ENCODE measurements around the gene ADAM22. TPM values are rescaled to one million over a fixed set of nuclear protein-coding genes. Genes with fewer than 3 reads are reported as not detected.

Gene ADAM22
- total RNA-seq, 4 donors from 2014 or later, result 3.6 to 8.6 (median 5.1) TPM

- TF ChIP-seq EP300 (IDR thresholded peaks at IDR 0.05) (no peak), POLR2A (IDR thresholded peaks at IDR 0.05) (no peak), CTCF (IDR thresholded peaks at IDR 0.05) (no peak)
- no peaks in the 10 kb centered on the region for H3K36me3 ChIP-seq
- H3K4me3 ChIP-seq, result no peak overlapping the region
- H3K9me3 ChIP-seq, result no peaks in the 10 kb centered on the region
- H3K4me1 ChIP-seq, result no peaks in the 10 kb centered on the region
- no peaks in the 10 kb centered on the region for H3K27me3 ChIP-seq
- DNase-seq (ENCODE audit: low spot score in 2 of 2), result no peak
- 46 to 47% methylated on average over 1 of the region's 1 CpG for WGBS, 2 donors
- H3K27ac ChIP-seq, result no peak overlapping the region
Measured at GRCh38 chr7:88147949-88148348, 213.9 kb downstream of the ADAM22 start.

- 75 to 86% methylated on average over 4 of the region's 4 CpGs for WGBS, 2 donors
- TF ChIP-seq CTCF (IDR thresholded peaks at IDR 0.05), result no peak
- TF ChIP-seq POLR2A (IDR thresholded peaks at IDR 0.05), result no peak
Measured at GRCh38 chr7:88150033-88150432, 216.0 kb downstream of the ADAM22 start.

GRCh38 chr7:88151119-88151790, 217.2 kb downstream of the ADAM22 start:
- TF ChIP-seq EP300 (IDR thresholded peaks at IDR 0.05) (no peak), POLR2A (IDR thresholded peaks at IDR 0.05) (no peak)
- 88 to 89% methylated on average over 7 of the region's 7 CpGs for WGBS, 2 donors
- H3K27ac ChIP-seq, result no peak overlapping the region
- no peaks in the 10 kb centered on the region for H3K27me3 ChIP-seq
- H3K9me3 ChIP-seq, result no peaks in the 10 kb centered on the region
- DNase-seq (ENCODE audit: low spot score in 2 of 2), result no peak
- H3K4me1 ChIP-seq, result no peaks in the 10 kb centered on the region
- H3K4me3 ChIP-seq, result no peak overlapping the region
- H3K36me3 ChIP-seq, result no peaks in the 10 kb centered on the region

More at GRCh38 chr7:88150033-88150432, 216.0 kb downstream of the ADAM22 start:
- Histone ChIP-seq H3K4me3 (no peak overlapping the region), H3K27me3 (no peaks in the 10 kb centered on the region), H3K9me3 (no peaks in the 10 kb centered on the region), H3K27ac (no peak overlapping the region), H3K36me3 (no peaks in the 10 kb centered on the region), H3K4me1 (no peaks in the 10 kb centered on the region)
- DNase-seq (ENCODE audit: low spot score in 2 of 2), result no peak

- DNase-seq (ENCODE audit: low spot score in 2 of 2), result no peak
Measured at GRCh38 chr7:88153378-88153777, 219.3 kb downstream of the ADAM22 start.

GRCh38 chr7:88155756-88156155, 221.7 kb downstream of the ADAM22 start:
- peaks cover 0 to 16% (median 2%) of the 10 kb centered on the region in 4 donors for H3K9me3 ChIP-seq
- no peaks in the 10 kb centered on the region for H3K27me3 ChIP-seq
- no peak overlapping the region for H3K4me3 ChIP-seq
- H3K4me1 ChIP-seq, result no peaks in the 10 kb centered on the region
- no peak overlapping the region for H3K27ac ChIP-seq
- WGBS, 2 donors, result 67 to 71% methylated on average over 4 of the region's 4 CpGs
- TF ChIP-seq POLR2A (IDR thresholded peaks at IDR 0.05) (no peak), EP300 (IDR thresholded peaks at IDR 0.05) (no peak), CTCF (IDR thresholded peaks at IDR 0.05) (no peak)
- no peak for DNase-seq (ENCODE audit: low spot score in 2 of 2)
- H3K36me3 ChIP-seq, result peaks cover 0 to 6% (median 0%) of the 10 kb centered on the region in 3 donors

More at GRCh38 chr7:88153378-88153777, 219.3 kb downstream of the ADAM22 start:
- H3K27ac ChIP-seq, result no peak overlapping the region
- H3K9me3 ChIP-seq, result peaks cover 0 to 7% (median 0%) of the 10 kb centered on the region in 4 donors
- TF ChIP-seq CTCF (IDR thresholded peaks at IDR 0.05) (no peak), EP300 (IDR thresholded peaks at IDR 0.05) (no peak), POLR2A (IDR thresholded peaks at IDR 0.05) (no peak)
- H3K4me3 ChIP-seq, result no peak overlapping the region
- H3K27me3 ChIP-seq, result no peaks in the 10 kb centered on the region
- H3K36me3 ChIP-seq, result peaks cover 0 to 6% (median 0%) of the 10 kb centered on the region in 3 donors
- no peaks in the 10 kb centered on the region for H3K4me1 ChIP-seq
